GM10248 (cell line): ENCODE data around the gene FNDC3B.
A peak's percentile ranks its signal among the peaks of the same experiment; 100 is the strongest.

Experiments
- CTCF ChIA-PET: fragments of 300-600 bp; sonication (Branson Sonifier 250); formaldehyde crosslinking; extraction: SDS; loops from one replicate; lab custom pipeline; 2021; ENCODE audit warnings: antibody characterized with exemption; lab: Yijun Ruan, JAX
- POLR2A ChIA-PET: fragments of 350-650 bp; sonication (Branson Sonifier 250); formaldehyde crosslinking; extraction: SDS; loops from one replicate; lab custom pipeline; 2020; ENCODE audit warnings: antibody characterized with exemption; lab: Yijun Ruan, JAX
- DNase-seq: peaks from one replicate; pipeline ENCODE4 v3.0.0; 2012; ENCODE audit errors: extremely low spot score
- TF ChIP-seq, protein P1 (sequence below): IDR thresholded peaks from 2 replicates; pipeline ENCODE4 v1.5.1; 2012; ENCODE audit warnings: mild to moderate bottlenecking, low read depth; ENCODE audit errors: extremely low read depth, missing control alignments, control extremely low read depth

FNDC3B gene

DNA sequence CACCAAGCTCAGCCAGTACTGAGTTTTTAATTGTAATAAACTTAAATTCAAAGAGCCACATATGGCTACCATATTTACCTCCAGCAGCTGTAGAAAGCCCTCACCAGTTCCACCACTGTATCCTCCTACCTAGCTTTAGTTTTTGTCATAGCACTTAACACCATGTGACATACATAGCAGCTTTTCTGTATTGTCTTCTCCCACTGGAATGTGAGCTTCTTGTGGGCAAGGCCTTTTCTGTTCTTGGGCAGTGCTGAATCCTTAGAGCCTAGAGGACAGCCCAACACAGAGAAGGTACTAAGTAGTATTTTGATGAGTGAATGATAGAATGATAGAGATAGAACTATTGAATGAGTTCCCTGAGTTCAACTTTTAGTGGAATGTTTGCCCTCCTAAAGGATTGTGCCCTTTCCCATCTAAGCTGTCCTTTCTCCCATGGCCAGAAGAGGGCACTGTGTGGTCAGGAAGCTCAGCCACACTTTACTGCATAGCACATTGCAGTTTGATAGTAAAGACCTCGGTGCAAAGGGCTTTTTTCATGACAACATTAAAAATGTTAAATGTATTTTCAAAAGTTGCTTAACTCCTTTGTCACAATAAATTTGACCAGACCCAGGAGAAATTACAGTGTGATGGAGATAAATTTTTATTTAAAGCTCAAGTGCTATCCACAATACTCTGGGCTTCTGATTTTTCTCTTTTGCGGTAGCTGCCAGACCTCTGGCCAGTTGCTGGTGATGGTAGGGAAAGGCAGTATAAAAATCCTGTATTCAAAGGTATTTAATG, 293.1 kb downstream of the FNDC3B start:
- ChIA-PET CTCF (interaction anchor here (0.6 to 5.1 kb wide), 73 partner anchors 9 to 1367 kb away, joined by 3 to 97 read pairs (median 4); partner anchors contain the start of genes FNDC3B and NCEH1), POLR2A (no interaction called here)
- DNase-seq = peak; percentile 67
- TF ChIP-seq, protein P1, sequence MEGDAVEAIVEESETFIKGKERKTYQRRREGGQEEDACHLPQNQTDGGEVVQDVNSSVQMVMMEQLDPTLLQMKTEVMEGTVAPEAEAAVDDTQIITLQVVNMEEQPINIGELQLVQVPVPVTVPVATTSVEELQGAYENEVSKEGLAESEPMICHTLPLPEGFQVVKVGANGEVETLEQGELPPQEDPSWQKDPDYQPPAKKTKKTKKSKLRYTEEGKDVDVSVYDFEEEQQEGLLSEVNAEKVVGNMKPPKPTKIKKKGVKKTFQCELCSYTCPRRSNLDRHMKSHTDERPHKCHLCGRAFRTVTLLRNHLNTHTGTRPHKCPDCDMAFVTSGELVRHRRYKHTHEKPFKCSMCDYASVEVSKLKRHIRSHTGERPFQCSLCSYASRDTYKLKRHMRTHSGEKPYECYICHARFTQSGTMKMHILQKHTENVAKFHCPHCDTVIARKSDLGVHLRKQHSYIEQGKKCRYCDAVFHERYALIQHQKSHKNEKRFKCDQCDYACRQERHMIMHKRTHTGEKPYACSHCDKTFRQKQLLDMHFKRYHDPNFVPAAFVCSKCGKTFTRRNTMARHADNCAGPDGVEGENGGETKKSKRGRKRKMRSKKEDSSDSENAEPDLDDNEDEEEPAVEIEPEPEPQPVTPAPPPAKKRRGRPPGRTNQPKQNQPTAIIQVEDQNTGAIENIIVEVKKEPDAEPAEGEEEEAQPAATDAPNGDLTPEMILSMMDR = peak; percentile 91

DNA sequence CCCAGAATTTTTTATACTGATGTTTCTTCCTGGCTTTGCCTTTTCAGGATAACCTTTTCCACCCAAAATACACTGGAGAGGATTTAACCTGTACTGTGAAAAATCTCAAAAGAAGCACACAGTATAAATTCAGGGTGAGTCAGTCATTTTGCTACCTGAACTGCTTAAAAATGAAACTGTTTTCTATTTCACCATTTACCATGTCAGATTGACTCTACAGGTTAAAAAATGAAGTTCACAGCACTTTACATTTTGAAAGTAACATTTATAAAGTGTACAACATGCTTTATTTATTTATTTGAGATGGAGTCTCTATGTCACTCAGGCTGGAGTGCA, 293.6 kb downstream of the FNDC3B start:
- POLR2A ChIA-PET = no interaction called here
- no peak for DNase-seq
- TF ChIP-seq, protein P1 = no peak
- CTCF ChIA-PET = interaction anchor here (0.6 to 5.1 kb wide), 60 partner anchors 9 to 1368 kb away, joined by 3 to 97 read pairs (median 5); partner anchors contain the start of gene FNDC3B

DNA sequence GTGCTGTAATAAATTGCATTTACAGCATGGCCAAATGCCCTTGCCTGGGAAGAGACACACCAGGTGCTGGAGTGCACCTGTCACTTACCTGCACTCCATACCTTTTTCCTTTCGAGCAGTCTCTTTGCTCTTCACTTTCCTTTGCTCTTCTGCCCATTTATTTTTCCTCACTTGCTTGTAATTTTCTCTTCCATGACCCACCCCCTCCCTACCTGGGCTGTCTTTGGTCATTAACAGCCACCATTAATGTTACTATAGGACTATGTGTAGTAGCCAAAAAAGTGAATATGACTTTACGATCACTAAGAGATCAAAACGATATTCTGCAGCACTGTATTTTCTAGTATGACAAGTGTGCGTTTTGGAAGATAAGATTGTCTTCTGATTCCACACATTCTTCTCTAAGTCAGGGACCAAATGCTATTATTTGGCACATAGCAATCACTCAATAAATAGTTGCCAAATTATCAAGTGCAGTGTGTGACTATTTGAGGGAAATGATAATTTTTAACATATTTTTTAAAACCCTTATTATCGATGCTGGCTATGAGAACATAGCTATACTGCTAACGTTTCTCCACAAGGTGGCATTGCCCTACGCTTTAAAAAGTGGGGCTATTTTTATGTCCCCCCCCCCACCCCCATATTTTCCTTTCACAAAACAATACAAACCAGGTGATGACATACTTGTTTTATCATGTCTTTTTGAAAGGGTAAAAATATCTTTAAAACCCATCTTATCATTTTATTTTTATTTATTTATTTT, 294.5 kb downstream of the FNDC3B start:
- DNase-seq = no peak
- POLR2A ChIA-PET = no interaction called here
- CTCF ChIA-PET = interaction anchor here (1.4 to 5.1 kb wide), 8 partner anchors 8 to 333 kb away, joined by 3 to 97 read pairs (median 20); partner anchors contain the start of gene FNDC3B
- TF ChIP-seq, protein P1 = no peak

DNA sequence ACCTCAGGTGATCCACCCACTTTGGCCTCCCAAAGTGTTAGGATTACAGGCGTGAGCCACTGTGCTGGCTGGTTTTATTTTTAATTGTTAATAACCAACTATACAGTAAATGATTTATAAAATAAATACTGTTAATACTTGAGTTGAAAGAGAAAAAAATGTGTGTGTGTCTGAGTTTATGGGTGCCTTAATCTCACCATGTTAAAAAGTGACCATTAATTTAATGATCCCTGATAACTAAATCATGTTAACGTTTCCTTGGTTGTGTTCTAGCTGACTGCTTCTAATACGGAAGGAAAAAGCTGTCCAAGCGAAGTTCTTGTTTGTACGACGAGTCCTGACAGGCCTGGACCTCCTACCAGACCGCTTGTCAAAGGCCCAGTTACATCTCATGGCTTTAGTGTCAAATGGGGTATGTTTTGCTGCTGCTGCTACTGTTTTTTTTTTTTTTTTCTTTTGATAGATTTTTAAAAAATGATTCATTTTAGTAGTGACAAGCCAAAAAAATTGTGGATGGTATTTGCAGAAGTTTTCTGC, 295.4 kb downstream of the FNDC3B start:
- no peak for DNase-seq
- ChIA-PET CTCF (interaction anchor here (3.0 to 4.9 kb wide), 2 partner anchors 7 to 13 kb away, joined by 53 to 97 read pairs; no protein-coding TSS in a partner anchor), POLR2A (no interaction called here)
- TF ChIP-seq, protein P1 = no peak

DNA sequence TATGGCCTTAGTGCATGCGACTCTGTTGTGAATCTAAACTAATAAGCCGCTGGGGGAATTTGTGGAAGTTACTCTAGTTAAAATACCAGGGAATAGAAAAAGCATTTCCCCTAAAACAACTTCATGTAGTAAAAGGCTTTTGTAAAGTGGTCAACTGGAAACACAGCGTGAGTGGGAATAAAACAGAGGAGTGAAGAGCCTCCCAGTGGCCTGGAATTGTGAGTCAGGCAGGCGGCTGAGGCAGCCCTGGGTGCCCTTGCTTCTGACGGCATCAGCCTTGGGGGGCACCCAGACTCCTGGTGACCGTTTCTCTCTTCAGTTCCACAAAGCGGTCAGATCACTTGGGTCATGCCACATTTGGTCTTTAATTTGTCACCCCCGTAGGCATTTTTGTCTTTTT, 300.5 kb downstream of the FNDC3B start:
- ChIA-PET POLR2A (interaction anchor here (0.7 kb wide), 1 partner anchor 243 kb away, joined by 3 read pairs; no protein-coding TSS in a partner anchor), CTCF (interaction anchor here (1.2 to 4.0 kb wide), 11 partner anchors 7 to 567 kb away, joined by 3 to 53 read pairs (median 7); no protein-coding TSS in a partner anchor)
- TF ChIP-seq, protein P1 = no peak
- no peak for DNase-seq

DNA sequence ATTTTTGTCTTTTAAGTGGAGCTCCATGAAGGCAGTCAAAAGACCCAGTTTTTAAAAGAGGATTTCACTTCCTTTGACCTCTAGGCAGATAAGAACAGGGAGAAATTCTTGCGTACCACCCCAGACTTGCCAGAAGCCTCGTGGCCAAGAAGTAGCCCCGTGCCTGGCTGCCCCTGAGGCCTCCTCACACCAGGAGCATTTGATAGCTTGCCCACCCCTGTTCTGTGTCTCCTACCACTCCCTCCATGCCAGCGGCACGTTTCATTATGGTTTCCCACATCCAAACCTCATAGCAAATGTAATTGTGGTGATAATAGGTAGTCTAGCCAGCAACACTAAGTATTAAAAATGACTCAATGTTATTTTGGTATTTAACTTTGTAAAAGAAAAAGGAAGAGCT, 301.2 kb downstream of the FNDC3B start:
- TF ChIP-seq, protein P1 = no peak
- no peak for DNase-seq
- ChIA-PET CTCF (interaction anchor here (0.6 to 4.0 kb wide), 26 partner anchors 8 to 727 kb away, joined by 3 to 53 read pairs (median 6); no protein-coding TSS in a partner anchor), POLR2A (interaction anchor here (0.7 kb wide), 1 partner anchor 243 kb away, joined by 3 read pairs; no protein-coding TSS in a partner anchor)
